ENCODE measurements around the gene DNALI1.

DNA sequence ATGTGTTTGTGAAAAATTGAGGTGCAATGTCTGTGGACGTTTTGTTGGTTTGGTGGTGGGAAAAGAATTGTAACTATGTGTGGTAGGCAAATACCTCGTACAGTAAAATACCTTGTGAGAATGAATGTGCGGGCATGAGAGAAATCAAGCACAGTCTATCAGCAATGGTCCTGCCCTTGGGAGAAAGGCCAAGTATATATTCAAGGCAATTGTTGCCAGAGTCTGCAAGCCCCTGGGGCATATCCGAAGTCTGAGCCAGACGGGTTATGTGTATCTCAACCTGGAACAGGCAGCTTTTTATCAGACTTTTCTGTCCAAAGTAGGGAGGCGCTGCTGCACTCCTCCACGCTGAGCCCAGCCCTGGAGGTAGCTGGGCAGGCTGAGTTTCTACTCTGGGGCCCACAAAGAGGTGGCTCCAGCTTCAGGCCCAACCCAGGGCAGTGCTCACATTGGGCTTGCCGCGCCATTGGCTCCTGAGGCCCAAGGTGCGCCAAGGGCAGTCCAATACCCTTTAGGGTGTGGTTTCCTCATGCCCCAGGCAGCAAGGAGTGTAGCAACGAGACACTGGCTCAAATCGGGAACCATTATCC, 48.4 kb downstream of the DNALI1 start:
- TF ChIP-seq, protein P1, sequence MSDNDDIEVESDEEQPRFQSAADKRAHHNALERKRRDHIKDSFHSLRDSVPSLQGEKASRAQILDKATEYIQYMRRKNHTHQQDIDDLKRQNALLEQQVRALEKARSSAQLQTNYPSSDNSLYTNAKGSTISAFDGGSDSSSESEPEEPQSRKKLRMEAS (IDR thresholded peaks at IDR 0.05; ENCODE audit: insufficient read depth, insufficient read length): no peak
- TF ChIP-seq, protein P2, sequence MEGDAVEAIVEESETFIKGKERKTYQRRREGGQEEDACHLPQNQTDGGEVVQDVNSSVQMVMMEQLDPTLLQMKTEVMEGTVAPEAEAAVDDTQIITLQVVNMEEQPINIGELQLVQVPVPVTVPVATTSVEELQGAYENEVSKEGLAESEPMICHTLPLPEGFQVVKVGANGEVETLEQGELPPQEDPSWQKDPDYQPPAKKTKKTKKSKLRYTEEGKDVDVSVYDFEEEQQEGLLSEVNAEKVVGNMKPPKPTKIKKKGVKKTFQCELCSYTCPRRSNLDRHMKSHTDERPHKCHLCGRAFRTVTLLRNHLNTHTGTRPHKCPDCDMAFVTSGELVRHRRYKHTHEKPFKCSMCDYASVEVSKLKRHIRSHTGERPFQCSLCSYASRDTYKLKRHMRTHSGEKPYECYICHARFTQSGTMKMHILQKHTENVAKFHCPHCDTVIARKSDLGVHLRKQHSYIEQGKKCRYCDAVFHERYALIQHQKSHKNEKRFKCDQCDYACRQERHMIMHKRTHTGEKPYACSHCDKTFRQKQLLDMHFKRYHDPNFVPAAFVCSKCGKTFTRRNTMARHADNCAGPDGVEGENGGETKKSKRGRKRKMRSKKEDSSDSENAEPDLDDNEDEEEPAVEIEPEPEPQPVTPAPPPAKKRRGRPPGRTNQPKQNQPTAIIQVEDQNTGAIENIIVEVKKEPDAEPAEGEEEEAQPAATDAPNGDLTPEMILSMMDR (IDR thresholded peaks at IDR 0.05; ENCODE audit: extremely low read depth in 1 of 2, insufficient read depth in 1 of 2, low read depth in 1 of 2, low read length in 2 of 2): no peak
- TF ChIP-seq POLR2A (IDR thresholded peaks at IDR 0.05; ENCODE audit: low read depth, low read length) (no peak), JUN (IDR thresholded peaks at IDR 0.05; ENCODE audit: borderline replicate concordance, insufficient read depth, insufficient read length, low read depth) (no peak), EZH2 (IDR thresholded peaks at IDR 0.05; ENCODE audit: borderline replicate concordance, low read depth, low read length, severe bottlenecking) (no peak), MYC (IDR thresholded peaks at IDR 0.05; ENCODE audit: low read depth, low read length) (no peak), POLR2AphosphoS5 (IDR thresholded peaks at IDR 0.05; ENCODE audit: insufficient read depth, low read depth, low read length) (no peak), FOS (IDR thresholded peaks at IDR 0.05; ENCODE audit: borderline replicate concordance, insufficient read depth, low read length) (no peak)
